HG03565 (cell line): ENCODE data around the gene PLXNC1.
A peak's percentile ranks its signal among the peaks of the same experiment; 100 is the strongest.

ENCODE experiments used
- ATAC-seq: cut with Tn5 transposase; IDR thresholded peaks from one replicate; pipeline ENCODE4 v1.9.1; 2021; ENCODE audit warnings: mild to moderate bottlenecking, moderate library complexity; ENCODE audit not compliant: unreplicated experiment

The PLXNC1 gene

GRCh38 chr12:94202245-94203180 is 54.1 kb downstream of the PLXNC1 start:
- ATAC-seq = no peak

- ATAC-seq = no peak
Measured at GRCh38 chr12:94203181-94203546, 54.8 kb downstream of the PLXNC1 start.

GRCh38 chr12:94203796-94204195 is 55.4 kb downstream of the PLXNC1 start:
- ATAC-seq = no peak

GRCh38 chr12:94204499-94205247 is 56.3 kb downstream of the PLXNC1 start:
- no peak for ATAC-seq

GRCh38 chr12:94205822-94206221 is 57.4 kb downstream of the PLXNC1 start:
- no peak for ATAC-seq

- no peak for ATAC-seq
Measured at GRCh38 chr12:94206886-94207285, 58.5 kb downstream of the PLXNC1 start.

- ATAC-seq = no peak
Measured at GRCh38 chr12:94207467-94207848, 59.1 kb downstream of the PLXNC1 start.

GRCh38 chr12:94207849-94208621 is 59.7 kb downstream of the PLXNC1 start:
- ATAC-seq = peak; percentile 70

- ATAC-seq = peak; percentile 25
Measured at GRCh38 chr12:94208622-94208966, 60.2 kb downstream of the PLXNC1 start.

GRCh38 chr12:94209240-94209639 is 60.9 kb downstream of the PLXNC1 start:
- ATAC-seq = no peak

GRCh38 chr12:94211021-94211420 is 62.6 kb downstream of the PLXNC1 start:
- ATAC-seq = no peak

- ATAC-seq = no peak
Measured at GRCh38 chr12:94218233-94218632, 69.9 kb downstream of the PLXNC1 start.

- no peak for ATAC-seq
Measured at GRCh38 chr12:94219622-94220302, 71.4 kb downstream of the PLXNC1 start.

- ATAC-seq = no peak
Measured at GRCh38 chr12:94220804-94221203, 72.4 kb downstream of the PLXNC1 start.

GRCh38 chr12:94222351-94223084 is 74.1 kb downstream of the PLXNC1 start:
- ATAC-seq = no peak

- ATAC-seq = no peak
Measured at GRCh38 chr12:94223842-94224241, 75.5 kb downstream of the PLXNC1 start.

- ATAC-seq = no peak
Measured at GRCh38 chr12:94225506-94225905, 77.1 kb downstream of the PLXNC1 start.

GRCh38 chr12:94225947-94226630 is 77.7 kb downstream of the PLXNC1 start:
- ATAC-seq = no peak

- no peak for ATAC-seq
Measured at GRCh38 chr12:94227066-94227465, 78.7 kb downstream of the PLXNC1 start.

GRCh38 chr12:94228488-94228907 is 80.1 kb downstream of the PLXNC1 start:
- ATAC-seq = no peak
